Endothelial cell of umbilical vein (primary cell): ENCODE results near the gene CARHSP1. TPM values are rescaled to one million over a fixed set of nuclear protein-coding genes. Genes with fewer than 3 reads are reported as not detected.

Experiments used
- BruUV-seq: library from RNA; stranded (reverse); fragments of 400-500 nt; replicated peaks from 2 replicates; lab custom pipeline; 2021; lab: Mats Ljungman, UMichigan
- CTCF ChIA-PET: fragments of 300-600, 350-600 bp; sonication (Branson Sonifier 250); formaldehyde crosslinking; loops from one replicate; lab custom pipeline; 2021; ENCODE audit warnings: antibody characterized with exemption, inconsistent platforms; lab: Charles Lee
- POLR2A ChIA-PET: fragments of 300-600, 350-600 bp; sonication (Branson Sonifier 250); formaldehyde crosslinking; loops from one replicate; lab custom pipeline; 2021; ENCODE audit warnings: antibody characterized with exemption, inconsistent platforms; lab: Charles Lee
- DNase-seq: peaks from one replicate; pipeline ENCODE4 v3.0.0-alpha.2; 2011; ENCODE audit warnings: low read depth, low spot score
- FAIRE-seq: peaks from 2 replicates; lab custom pipeline; 2011; peaks lifted over from hg19 to GRCh38; lab: Jason Lieb, UNC
- H2AFZ ChIP-seq: 2 replicates; pipeline ENCODE4 v1.6.0; 2012; ENCODE audit warnings: low read depth, low read length, control low read depth, inconsistent platforms
- H3K27ac ChIP-seq: 2 replicates; pipeline ENCODE4 v1.5.1; 2011; ENCODE audit warnings: low read depth, mild to moderate bottlenecking, control low read depth, low read length, moderate library complexity; ENCODE audit not compliant: insufficient read depth
- H3K27me3 ChIP-seq, 2 experiments: 2 replicates each; pipeline versions ENCODE4 v1.6.0 to v1.6.1; 2011; ENCODE audit warnings: low read length in 2 of 2, mixed read lengths in 1 of 2; ENCODE audit not compliant: control insufficient read depth in 2 of 2, insufficient read depth in 2 of 2
- H3K36me3 ChIP-seq, 2 experiments: 2 replicates in 1 of 2; 3 replicates in 1 of 2; pipeline ENCODE4 v1.5.1; 2011; ENCODE audit warnings: low read length in 2 of 2, mild to moderate bottlenecking in 1 of 2, moderate library complexity in 1 of 2; ENCODE audit not compliant: control insufficient read depth in 2 of 2, insufficient read depth in 2 of 2; ENCODE audit errors: extremely low read depth in 1 of 2
- H3K4me1 ChIP-seq: 3 replicates; pipeline ENCODE4 v1.5.1; 2011; ENCODE audit warnings: mild to moderate bottlenecking, low read length; ENCODE audit not compliant: control insufficient read depth, insufficient read depth; ENCODE audit errors: extremely low read depth
- H3K4me2 ChIP-seq: 2 replicates; pipeline ENCODE4 v1.6.1; 2011; ENCODE audit warnings: low read length, control low read depth, mixed read lengths; ENCODE audit not compliant: insufficient read depth
- H3K4me3 ChIP-seq, 3 experiments: fragments of 200-600 bp in 1 of 3; sonication (generic), shearing (Covaris generic) in 1 of 3; replicated peaks in 1 of 3; 2 replicates each; pipeline ENCODE4 v1.5.1; 2011 to 2016; ENCODE audit warnings: control low read depth in 3 of 3, low read length in 3 of 3, mild to moderate bottlenecking in 2 of 3, inconsistent platforms in 1 of 3, low read depth in 1 of 3, moderate library complexity in 1 of 3; ENCODE audit not compliant: insufficient read depth in 1 of 3
- H3K79me2 ChIP-seq: 2 replicates; pipeline ENCODE4 v1.6.0; 2012; ENCODE audit warnings: low read length, inconsistent platforms; ENCODE audit not compliant: control insufficient read depth, insufficient read depth
- H3K9ac ChIP-seq: replicated peaks from 2 replicates; pipeline ENCODE3; 2011; ENCODE audit warnings: low read length, control low read depth; ENCODE audit not compliant: insufficient read depth; ENCODE audit errors: extremely low read depth
- H3K9me1 ChIP-seq: replicated peaks from 3 replicates; pipeline ENCODE4 v1.6.0; 2011; ENCODE audit warnings: mild to moderate bottlenecking, low read length; ENCODE audit not compliant: control insufficient read depth, insufficient read depth; ENCODE audit errors: extremely low read depth
- H3K9me3 ChIP-seq: replicated peaks from 2 replicates; pipeline ENCODE4 v1.5.1; 2012; ENCODE audit warnings: low read length, inconsistent platforms; ENCODE audit not compliant: control insufficient read depth, insufficient read depth
- H4K20me1 ChIP-seq: replicated peaks from 2 replicates; pipeline ENCODE3; 2011; ENCODE audit warnings: mild to moderate bottlenecking, low read length; ENCODE audit not compliant: control insufficient read depth, insufficient read depth; ENCODE audit errors: extremely low read depth
- CTCF ChIP-seq, 2 donors: IDR thresholded peaks; 1 replicate in 1 of 2; 2 replicates in 1 of 2; pipeline ENCODE4 v1.5.1; 2011; ENCODE audit warnings: low read length in 2 of 2, mild to moderate bottlenecking in 2 of 2, moderate library complexity in 2 of 2, control low read depth in 1 of 2, inconsistent platforms in 1 of 2, low read depth in 1 of 2; ENCODE audit not compliant: insufficient read depth in 1 of 2; ENCODE audit errors: extremely low read depth in 1 of 2
- EZH2 ChIP-seq: IDR thresholded peaks from 2 replicates; pipeline ENCODE4 v1.6.1; 2012; ENCODE audit warnings: borderline replicate concordance, low read depth, mild to moderate bottlenecking, moderate library complexity, low read length, inconsistent platforms; ENCODE audit not compliant: severe bottlenecking
- FOS ChIP-seq: IDR thresholded peaks from 2 replicates; pipeline ENCODE4 v1.6.1; 2011; ENCODE audit warnings: mild to moderate bottlenecking, low read length, moderate library complexity, borderline replicate concordance; ENCODE audit not compliant: insufficient read depth
- GATA2 ChIP-seq: IDR thresholded peaks from 2 replicates; pipeline ENCODE4 v1.7.0; 2011; ENCODE audit warnings: low read depth, mild to moderate bottlenecking, moderate library complexity, mixed read lengths, low read length; ENCODE audit not compliant: insufficient read length, insufficient read depth
- JUN ChIP-seq: IDR thresholded peaks from 2 replicates; pipeline ENCODE4 v1.6.1; 2011; ENCODE audit warnings: borderline replicate concordance, low read depth; ENCODE audit not compliant: insufficient read length, insufficient read depth
- MYC ChIP-seq: IDR thresholded peaks from one replicate; pipeline ENCODE4 v1.6.1; 2011; ENCODE audit warnings: mild to moderate bottlenecking, low read depth, low read length
- POLR2A ChIP-seq: IDR thresholded peaks from 2 replicates; pipeline ENCODE4 v1.6.1; 2012; ENCODE audit warnings: low read depth, mild to moderate bottlenecking, control low read depth, low read length
- POLR2AphosphoS5 ChIP-seq: IDR thresholded peaks from 2 replicates; pipeline ENCODE4 v1.6.1; 2012; ENCODE audit warnings: low read depth, mild to moderate bottlenecking, control low read depth, low read length, moderate library complexity; ENCODE audit not compliant: insufficient read depth
- dilution Hi-C: fragments of 300-500 bp; cut with MboI; formaldehyde crosslinking; loops from one replicate; pipeline ENCODE4 v1.15.0; 2019; ENCODE audit warnings: low sequenced_read_pairs; ENCODE audit not compliant: extremely low pct_ligation_motif_present
- intact Hi-C: fragments of 100-400 bp; cut with micrococcal nuclease; formaldehyde crosslinking; loops from one replicate; pipeline ENCODE4 v1.10.0; 2022
- polyA plus RNA-seq, 4 experiments: library from polyadenylated mRNA; depleted of rRNA in 3 of 4; stranded (reverse) in 3 of 4; unstranded in 1 of 4; fragments of >200 nt; gene quantifications; 2 replicates each; pipeline versions ENCODE4 v1.2.1 to v1.2.3, GENCODE V29; 2011 to 2012; ENCODE audit warnings: missing spikeins in 1 of 4
- total RNA-seq: library from RNA; stranded (reverse); gene quantifications from 2 replicates; pipeline ENCODE4 v1.2.3, GENCODE V29; 2021
- TF ChIP-seq, protein P1 (sequence below): IDR thresholded peaks from 2 replicates; pipeline ENCODE4 v1.6.1; 2011; ENCODE audit not compliant: insufficient read depth, insufficient read length

CARHSP1 gene
- total and polyA plus RNA-seq, 2 donors (not counting 3 experiments of a cell fraction or from before 2014, with no cell fraction given), result 64.9 to 72.5 TPM

DNA sequence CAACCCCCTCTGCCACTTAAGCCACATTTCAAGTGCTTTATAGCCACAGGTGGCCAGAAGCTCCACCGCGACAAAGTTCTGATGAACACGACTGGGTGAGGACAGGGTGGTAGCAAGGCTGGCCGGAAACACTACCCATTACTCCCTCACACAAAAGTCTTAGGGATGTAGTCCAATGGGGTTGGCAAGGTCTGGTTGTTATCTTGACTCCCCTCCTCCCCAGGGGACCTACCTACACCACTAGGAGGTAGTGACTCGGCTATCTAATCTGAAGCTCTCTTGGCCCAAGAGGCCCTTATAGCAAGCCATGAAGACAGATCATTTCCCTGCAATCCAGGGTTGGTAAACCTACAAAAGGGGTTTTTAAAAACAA, 21.7 kb upstream of the CARHSP1 start:
- dilution Hi-C loops (no loop called here), intact Hi-C loops (no loop called here)
- no peaks in the 10 kb centered on the region for H3K9me1 ChIP-seq
- no peaks in the 10 kb centered on the region for H4K20me1 ChIP-seq
- no peak overlapping the region for H3K4me2 ChIP-seq
- H2AFZ ChIP-seq, result no peak overlapping the region
- TF ChIP-seq JUN, result no peak
- TF ChIP-seq, protein P1, sequence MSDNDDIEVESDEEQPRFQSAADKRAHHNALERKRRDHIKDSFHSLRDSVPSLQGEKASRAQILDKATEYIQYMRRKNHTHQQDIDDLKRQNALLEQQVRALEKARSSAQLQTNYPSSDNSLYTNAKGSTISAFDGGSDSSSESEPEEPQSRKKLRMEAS, result no peak
- no peak for TF ChIP-seq EZH2
- no peak for TF ChIP-seq FOS
- no peak for TF ChIP-seq GATA2
- TF ChIP-seq CTCF (IDR thresholded peaks at IDR 0.05; ENCODE audit: extremely low read depth in 1 of 2, insufficient read depth in 1 of 2, low read depth in 1 of 2, low read length in 2 of 2), result no peak
- no peak for TF ChIP-seq MYC
- no peak for TF ChIP-seq POLR2A
- no peak for TF ChIP-seq POLR2AphosphoS5
- DNase-seq (no peak), FAIRE-seq (no peak)
- peaks cover 12% of the 10 kb centered on the region for H3K4me1 ChIP-seq
- H3K4me3 ChIP-seq, result no peak overlapping the region
- BruUV-seq, result no TSS peak
- ChIA-PET POLR2A (no interaction called here), CTCF (interaction anchor here (1.3 to 2.1 kb wide), 2 partner anchors 10 to 118 kb away, joined by 3 to 18 read pairs; no protein-coding TSS in a partner anchor)
- H3K79me2 ChIP-seq, result no peaks in the 10 kb centered on the region
- no peaks in the 10 kb centered on the region for H3K27me3 ChIP-seq
- H3K9ac ChIP-seq, result no peak overlapping the region
- no peak overlapping the region for H3K27ac ChIP-seq
- peaks cover 11 to 33% of the 10 kb centered on the region in 2 experiments for H3K36me3 ChIP-seq
- H3K9me3 ChIP-seq, result no peaks in the 10 kb centered on the region
